SK-N-SH treated with all-trans-retinoic acid at 6 μM for 48 hours (cell line): Measurements from ENCODE around the gene AHCYL2.

Experiments used
- ATAC-seq: fragments of 200-7000 bp; cut with Tn5 transposase; 3 replicates; pipeline ENCODE4 v1.9.1; 2020; ENCODE audit warnings: mild to moderate bottlenecking, moderate library complexity
- ARNTL ChIP-seq: fragments of 450-650 bp; formaldehyde crosslinking; IDR thresholded peaks from 2 replicates; pipeline ENCODE4 v1.5.0; 2020; ENCODE audit warnings: low read depth, mild to moderate bottlenecking, moderate library complexity, borderline replicate concordance
- BACH2 ChIP-seq: fragments of 250-450 bp; sonication (Bioruptor Pico); IDR thresholded peaks from 2 replicates; pipeline ENCODE4 v1.9.0; 2021; ENCODE audit warnings: mild to moderate bottlenecking, borderline replicate concordance
- CSDC2 ChIP-seq: fragments of 250-450 bp; sonication (Bioruptor Pico); IDR thresholded peaks from 2 replicates; pipeline ENCODE4 v1.5.0; 2020; ENCODE audit warnings: mild to moderate bottlenecking, moderate library complexity
- ESRRG ChIP-seq: fragments of 250-450 bp; sonication (Bioruptor Pico); IDR thresholded peaks from 2 replicates; pipeline ENCODE4 v1.6.1; 2021; ENCODE audit warnings: mild to moderate bottlenecking
- ISL1 ChIP-seq: fragments of 250-450 bp; sonication (Bioruptor Pico); IDR thresholded peaks from 2 replicates; pipeline ENCODE4 v2.1.2; 2022; ENCODE audit warnings: mild to moderate bottlenecking, moderate library complexity
- OSR1 ChIP-seq: fragments of 250-450 bp; sonication (Bioruptor Pico); IDR thresholded peaks from 2 replicates; pipeline ENCODE4 v1.8.0; 2022; ENCODE audit warnings: moderate library complexity, mild to moderate bottlenecking, inconsistent platforms
- PPARA ChIP-seq: fragments of 250-450 bp; sonication (Bioruptor Pico); IDR thresholded peaks from 2 replicates; pipeline ENCODE4 v1.5.0; 2020; ENCODE audit warnings: mild to moderate bottlenecking, borderline replicate concordance
- RARB ChIP-seq: fragments of 250-450 bp; sonication (Bioruptor Pico); IDR thresholded peaks from 2 replicates; pipeline ENCODE4 v1.8.0; 2021; ENCODE audit warnings: mild to moderate bottlenecking, moderate library complexity
- SNAI2 ChIP-seq: fragments of 250-450 bp; sonication (Bioruptor Pico); IDR thresholded peaks from 2 replicates; pipeline ENCODE4 v1.5.0; 2020; ENCODE audit warnings: mild to moderate bottlenecking, moderate library complexity
- TOX ChIP-seq: fragments of 250-450 bp; sonication (Bioruptor Pico); IDR thresholded peaks from 2 replicates; pipeline ENCODE4 v1.8.0; 2021; ENCODE audit warnings: mild to moderate bottlenecking, moderate library complexity, borderline replicate concordance
- ZC3H10 ChIP-seq: fragments of 250-450 bp; sonication (Bioruptor Pico); IDR thresholded peaks from 2 replicates; pipeline ENCODE4 v1.5.1; 2021; ENCODE audit warnings: mild to moderate bottlenecking, moderate library complexity
- ZFP3 ChIP-seq: fragments of 250-450 bp; sonication (Bioruptor Pico); IDR thresholded peaks from 2 replicates; pipeline ENCODE4 v1.5.0; 2020; ENCODE audit warnings: mild to moderate bottlenecking, moderate library complexity
- ZFP30 ChIP-seq: fragments of 450-650 bp; formaldehyde crosslinking; IDR thresholded peaks from 2 replicates; pipeline ENCODE4 v1.5.0; 2022; ENCODE audit warnings: mild to moderate bottlenecking, moderate library complexity
- ZNF565 ChIP-seq: fragments of 450-650 bp; formaldehyde crosslinking; conservative IDR thresholded peaks from 2 replicates; pipeline ENCODE4 v1.5.0; 2020; ENCODE audit warnings: low read depth, mild to moderate bottlenecking, moderate library complexity
- ZNF70 ChIP-seq: fragments of 450-650 bp; formaldehyde crosslinking; IDR thresholded peaks from 2 replicates; pipeline ENCODE4 v1.5.0; 2020; ENCODE audit warnings: mild to moderate bottlenecking, moderate library complexity
- ZNF8 ChIP-seq: fragments of 450-650 bp; formaldehyde crosslinking; IDR thresholded peaks from 2 replicates; pipeline ENCODE4 v1.5.0; 2020; ENCODE audit warnings: mild to moderate bottlenecking, moderate library complexity
- TF ChIP-seq, protein P1 (sequence below): fragments of 250-450 bp; sonication (Bioruptor Pico); IDR thresholded peaks from 2 replicates; pipeline ENCODE4 v1.5.1; 2021; ENCODE audit warnings: mild to moderate bottlenecking, moderate library complexity
- TF ChIP-seq, protein P2 (sequence below): fragments of 250-450 bp; sonication (Bioruptor Pico); IDR thresholded peaks from 2 replicates; pipeline ENCODE4 v1.8.0; 2021; ENCODE audit warnings: low read depth, mild to moderate bottlenecking, moderate library complexity, borderline replicate concordance
- TF ChIP-seq, protein P3 (sequence below): fragments of 250-450 bp; sonication (Bioruptor Pico); IDR thresholded peaks from 2 replicates; pipeline ENCODE4 v1.8.0; 2020; ENCODE audit warnings: mild to moderate bottlenecking, moderate library complexity, borderline replicate concordance
- TF ChIP-seq, protein P4 (sequence below): fragments of 250-450 bp; sonication (Bioruptor Pico); IDR thresholded peaks from 2 replicates; pipeline ENCODE4 v1.5.1; 2020; ENCODE audit warnings: low read depth, mild to moderate bottlenecking, moderate library complexity
- TF ChIP-seq, protein P5 (sequence below): fragments of 250-450 bp; sonication (Bioruptor Pico); IDR thresholded peaks from 2 replicates; pipeline ENCODE4 v1.5.0; 2020; ENCODE audit warnings: mild to moderate bottlenecking, moderate library complexity

AHCYL2 gene

DNA sequence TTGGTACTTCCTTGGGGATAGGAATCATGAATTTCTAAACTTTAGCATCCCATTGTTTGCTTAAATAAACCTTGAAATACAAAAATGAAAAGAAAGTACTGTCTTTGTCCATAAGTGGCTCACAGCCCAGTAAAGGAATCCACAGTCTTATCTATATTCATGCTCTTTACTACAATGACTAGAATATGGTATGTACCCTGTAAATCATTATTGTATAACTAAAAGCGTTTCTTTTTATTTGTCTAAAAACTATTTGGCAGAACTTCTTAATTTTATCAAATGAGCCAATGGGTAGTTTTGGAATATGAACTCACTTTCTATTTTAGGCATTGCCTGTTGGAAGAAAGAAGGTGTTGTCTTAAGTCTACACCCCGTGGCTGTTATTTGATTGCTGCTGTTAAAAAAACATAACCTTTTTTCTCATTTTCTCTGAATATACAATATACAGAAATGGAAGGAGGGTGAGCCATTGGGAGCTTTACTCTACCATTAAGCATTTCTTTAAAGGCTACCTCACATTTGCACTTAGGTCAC is 197.0 kb downstream of the AHCYL2 start:
- TF ChIP-seq SNAI2 (CRISPR knock-in tag) = no peak
- TF ChIP-seq OSR1 (CRISPR knock-in tag) = no peak
- TF ChIP-seq, protein P1, sequence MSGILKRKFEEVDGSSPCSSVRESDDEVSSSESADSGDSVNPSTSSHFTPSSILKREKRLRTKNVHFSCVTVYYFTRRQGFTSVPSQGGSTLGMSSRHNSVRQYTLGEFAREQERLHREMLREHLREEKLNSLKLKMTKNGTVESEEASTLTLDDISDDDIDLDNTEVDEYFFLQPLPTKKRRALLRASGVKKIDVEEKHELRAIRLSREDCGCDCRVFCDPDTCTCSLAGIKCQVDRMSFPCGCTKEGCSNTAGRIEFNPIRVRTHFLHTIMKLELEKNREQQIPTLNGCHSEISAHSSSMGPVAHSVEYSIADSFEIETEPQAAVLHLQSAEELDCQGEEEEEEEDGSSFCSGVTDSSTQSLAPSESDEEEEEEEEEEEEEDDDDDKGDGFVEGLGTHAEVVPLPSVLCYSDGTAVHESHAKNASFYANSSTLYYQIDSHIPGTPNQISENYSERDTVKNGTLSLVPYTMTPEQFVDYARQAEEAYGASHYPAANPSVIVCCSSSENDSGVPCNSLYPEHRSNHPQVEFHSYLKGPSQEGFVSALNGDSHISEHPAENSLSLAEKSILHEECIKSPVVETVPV = no peak
- TF ChIP-seq ZC3H10 = no peak
- TF ChIP-seq ISL1 = no peak
- no peak for TF ChIP-seq ZFP30 (CRISPR knock-in tag)
- TF ChIP-seq CSDC2 (CRISPR knock-in tag) = no peak
- no peak for ATAC-seq

- no peak for ATAC-seq
- no peak for TF ChIP-seq BACH2 (CRISPR knock-in tag)
- TF ChIP-seq ZNF565 = no peak
- TF ChIP-seq ZNF70 = no peak
- TF ChIP-seq, protein P2, sequence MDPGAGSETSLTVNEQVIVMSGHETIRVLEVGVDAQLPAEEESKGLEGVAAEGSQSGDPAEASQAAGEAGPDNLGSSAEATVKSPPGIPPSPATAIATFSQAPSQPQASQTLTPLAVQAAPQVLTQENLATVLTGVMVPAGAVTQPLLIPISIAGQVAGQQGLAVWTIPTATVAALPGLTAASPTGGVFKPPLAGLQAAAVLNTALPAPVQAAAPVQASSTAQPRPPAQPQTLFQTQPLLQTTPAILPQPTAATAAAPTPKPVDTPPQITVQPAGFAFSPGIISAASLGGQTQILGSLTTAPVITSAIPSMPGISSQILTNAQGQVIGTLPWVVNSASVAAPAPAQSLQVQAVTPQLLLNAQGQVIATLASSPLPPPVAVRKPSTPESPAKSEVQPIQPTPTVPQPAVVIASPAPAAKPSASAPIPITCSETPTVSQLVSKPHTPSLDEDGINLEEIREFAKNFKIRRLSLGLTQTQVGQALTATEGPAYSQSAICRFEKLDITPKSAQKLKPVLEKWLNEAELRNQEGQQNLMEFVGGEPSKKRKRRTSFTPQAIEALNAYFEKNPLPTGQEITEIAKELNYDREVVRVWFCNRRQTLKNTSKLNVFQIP (CRISPR knock-in tag) = no peak
- no peak for TF ChIP-seq ZNF8 (CRISPR knock-in tag)
- no peak for TF ChIP-seq ZFP30 (CRISPR knock-in tag)
- no peak for TF ChIP-seq CSDC2 (CRISPR knock-in tag)
- TF ChIP-seq, protein P3, sequence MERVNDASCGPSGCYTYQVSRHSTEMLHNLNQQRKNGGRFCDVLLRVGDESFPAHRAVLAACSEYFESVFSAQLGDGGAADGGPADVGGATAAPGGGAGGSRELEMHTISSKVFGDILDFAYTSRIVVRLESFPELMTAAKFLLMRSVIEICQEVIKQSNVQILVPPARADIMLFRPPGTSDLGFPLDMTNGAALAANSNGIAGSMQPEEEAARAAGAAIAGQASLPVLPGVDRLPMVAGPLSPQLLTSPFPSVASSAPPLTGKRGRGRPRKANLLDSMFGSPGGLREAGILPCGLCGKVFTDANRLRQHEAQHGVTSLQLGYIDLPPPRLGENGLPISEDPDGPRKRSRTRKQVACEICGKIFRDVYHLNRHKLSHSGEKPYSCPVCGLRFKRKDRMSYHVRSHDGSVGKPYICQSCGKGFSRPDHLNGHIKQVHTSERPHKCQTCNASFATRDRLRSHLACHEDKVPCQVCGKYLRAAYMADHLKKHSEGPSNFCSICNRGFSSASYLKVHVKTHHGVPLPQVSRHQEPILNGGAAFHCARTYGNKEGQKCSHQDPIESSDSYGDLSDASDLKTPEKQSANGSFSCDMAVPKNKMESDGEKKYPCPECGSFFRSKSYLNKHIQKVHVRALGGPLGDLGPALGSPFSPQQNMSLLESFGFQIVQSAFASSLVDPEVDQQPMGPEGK (CRISPR knock-in tag) = no peak
- TF ChIP-seq TOX (CRISPR knock-in tag) = no peak
- no peak for TF ChIP-seq ARNTL (CRISPR knock-in tag)
- no peak for TF ChIP-seq RARB (CRISPR knock-in tag)
- TF ChIP-seq, protein P4, sequence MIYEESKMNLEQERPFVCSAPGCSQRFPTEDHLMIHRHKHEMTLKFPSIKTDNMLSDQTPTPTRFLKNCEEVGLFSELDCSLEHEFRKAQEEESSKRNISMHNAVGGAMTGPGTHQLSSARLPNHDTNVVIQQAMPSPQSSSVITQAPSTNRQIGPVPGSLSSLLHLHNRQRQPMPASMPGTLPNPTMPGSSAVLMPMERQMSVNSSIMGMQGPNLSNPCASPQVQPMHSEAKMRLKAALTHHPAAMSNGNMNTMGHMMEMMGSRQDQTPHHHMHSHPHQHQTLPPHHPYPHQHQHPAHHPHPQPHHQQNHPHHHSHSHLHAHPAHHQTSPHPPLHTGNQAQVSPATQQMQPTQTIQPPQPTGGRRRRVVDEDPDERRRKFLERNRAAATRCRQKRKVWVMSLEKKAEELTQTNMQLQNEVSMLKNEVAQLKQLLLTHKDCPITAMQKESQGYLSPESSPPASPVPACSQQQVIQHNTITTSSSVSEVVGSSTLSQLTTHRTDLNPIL (CRISPR knock-in tag) = no peak
- no peak for TF ChIP-seq ZFP3 (CRISPR knock-in tag)
- TF ChIP-seq, protein P5, sequence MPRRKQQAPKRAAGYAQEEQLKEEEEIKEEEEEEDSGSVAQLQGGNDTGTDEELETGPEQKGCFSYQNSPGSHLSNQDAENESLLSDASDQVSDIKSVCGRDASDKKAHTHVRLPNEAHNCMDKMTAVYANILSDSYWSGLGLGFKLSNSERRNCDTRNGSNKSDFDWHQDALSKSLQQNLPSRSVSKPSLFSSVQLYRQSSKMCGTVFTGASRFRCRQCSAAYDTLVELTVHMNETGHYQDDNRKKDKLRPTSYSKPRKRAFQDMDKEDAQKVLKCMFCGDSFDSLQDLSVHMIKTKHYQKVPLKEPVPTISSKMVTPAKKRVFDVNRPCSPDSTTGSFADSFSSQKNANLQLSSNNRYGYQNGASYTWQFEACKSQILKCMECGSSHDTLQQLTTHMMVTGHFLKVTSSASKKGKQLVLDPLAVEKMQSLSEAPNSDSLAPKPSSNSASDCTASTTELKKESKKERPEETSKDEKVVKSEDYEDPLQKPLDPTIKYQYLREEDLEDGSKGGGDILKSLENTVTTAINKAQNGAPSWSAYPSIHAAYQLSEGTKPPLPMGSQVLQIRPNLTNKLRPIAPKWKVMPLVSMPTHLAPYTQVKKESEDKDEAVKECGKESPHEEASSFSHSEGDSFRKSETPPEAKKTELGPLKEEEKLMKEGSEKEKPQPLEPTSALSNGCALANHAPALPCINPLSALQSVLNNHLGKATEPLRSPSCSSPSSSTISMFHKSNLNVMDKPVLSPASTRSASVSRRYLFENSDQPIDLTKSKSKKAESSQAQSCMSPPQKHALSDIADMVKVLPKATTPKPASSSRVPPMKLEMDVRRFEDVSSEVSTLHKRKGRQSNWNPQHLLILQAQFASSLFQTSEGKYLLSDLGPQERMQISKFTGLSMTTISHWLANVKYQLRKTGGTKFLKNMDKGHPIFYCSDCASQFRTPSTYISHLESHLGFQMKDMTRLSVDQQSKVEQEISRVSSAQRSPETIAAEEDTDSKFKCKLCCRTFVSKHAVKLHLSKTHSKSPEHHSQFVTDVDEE (CRISPR knock-in tag) = no peak
- no peak for TF ChIP-seq PPARA
- TF ChIP-seq ESRRG (CRISPR knock-in tag) = no peak
- no peak for TF ChIP-seq ZC3H10
- TF ChIP-seq, all 23 proteins: peak for 0
These were observed 197.9 kb downstream of the AHCYL2 start for GRCh38 chr7:129422727-129423126.

DNA sequence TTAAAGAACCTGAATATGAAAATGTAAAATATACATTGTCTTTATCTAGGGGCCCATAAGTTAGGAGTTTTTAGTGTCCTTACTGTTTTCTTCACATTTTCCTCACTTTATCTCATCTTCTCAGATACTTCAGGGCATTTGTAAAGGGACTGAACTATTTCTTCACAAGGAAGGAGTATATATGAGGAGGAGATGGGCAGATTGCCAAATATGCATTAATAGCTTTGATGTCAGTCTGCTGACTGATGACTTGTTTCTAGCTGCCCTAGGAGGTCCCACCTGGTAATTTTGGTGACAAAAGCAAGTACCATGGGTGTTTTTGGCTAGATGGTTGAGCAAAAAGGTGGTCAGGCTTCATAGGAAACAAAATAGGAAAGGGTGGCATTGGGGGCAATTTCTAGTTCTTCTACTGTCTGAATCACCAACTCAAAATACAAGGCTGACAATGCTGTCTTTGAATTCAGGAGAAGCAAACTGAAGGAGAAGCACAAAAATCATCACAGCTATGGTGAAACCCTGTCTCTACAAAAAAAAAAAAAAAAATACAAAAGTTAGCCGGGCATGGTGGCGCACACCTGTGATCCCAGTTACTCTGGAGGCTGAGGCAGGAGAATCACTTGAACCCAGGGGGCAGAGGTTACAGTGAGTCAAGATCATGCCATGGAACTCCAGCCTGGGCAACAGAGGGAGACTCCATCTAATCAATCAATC is 199.0 kb downstream of the AHCYL2 start:
- 0 out of 2 replicates have a peak, but pooled peaks have one; percentile 25 for TF ChIP-seq ISL1
- TF ChIP-seq, protein P1 = no peak
- TF ChIP-seq, all 23 proteins: peak for 1
- peak; percentile 35; the same call in 1 of the 3 replicates for ATAC-seq
